Endothelial cell of umbilical vein (primary cell): ENCODE data around the gene ERGIC2. TPM values are rescaled to one million over a fixed set of nuclear protein-coding genes. Genes with fewer than 3 reads are reported as not detected.

Source experiments
- BruUV-seq: library from RNA; stranded (reverse); fragments of 400-500 nt; replicated peaks from 2 replicates; lab custom pipeline; 2021; lab: Mats Ljungman, UMichigan
- CTCF ChIA-PET: fragments of 300-600, 350-600 bp; sonication (Branson Sonifier 250); formaldehyde crosslinking; loops from one replicate; lab custom pipeline; 2021; ENCODE audit warnings: antibody characterized with exemption, inconsistent platforms; lab: Charles Lee
- POLR2A ChIA-PET: fragments of 300-600, 350-600 bp; sonication (Branson Sonifier 250); formaldehyde crosslinking; loops from one replicate; lab custom pipeline; 2021; ENCODE audit warnings: antibody characterized with exemption, inconsistent platforms; lab: Charles Lee
- DNase-seq: peaks from one replicate; pipeline ENCODE4 v3.0.0-alpha.2; 2011; ENCODE audit warnings: low read depth, low spot score
- FAIRE-seq: peaks from 2 replicates; lab custom pipeline; 2011; peaks lifted over from hg19 to GRCh38; lab: Jason Lieb, UNC
- H2AFZ ChIP-seq: 2 replicates; pipeline ENCODE4 v1.6.0; 2012; ENCODE audit warnings: low read depth, low read length, control low read depth, inconsistent platforms
- H3K27ac ChIP-seq: 2 replicates; pipeline ENCODE4 v1.5.1; 2011; ENCODE audit warnings: low read depth, mild to moderate bottlenecking, control low read depth, low read length, moderate library complexity; ENCODE audit not compliant: insufficient read depth
- H3K27me3 ChIP-seq, 2 experiments: 2 replicates each; pipeline versions ENCODE4 v1.6.0 to v1.6.1; 2011; ENCODE audit warnings: low read length in 2 of 2, mixed read lengths in 1 of 2; ENCODE audit not compliant: control insufficient read depth in 2 of 2, insufficient read depth in 2 of 2
- H3K36me3 ChIP-seq, 2 experiments: 2 replicates in 1 of 2; 3 replicates in 1 of 2; pipeline ENCODE4 v1.5.1; 2011; ENCODE audit warnings: low read length in 2 of 2, mild to moderate bottlenecking in 1 of 2, moderate library complexity in 1 of 2; ENCODE audit not compliant: control insufficient read depth in 2 of 2, insufficient read depth in 2 of 2; ENCODE audit errors: extremely low read depth in 1 of 2
- H3K4me1 ChIP-seq: 3 replicates; pipeline ENCODE4 v1.5.1; 2011; ENCODE audit warnings: mild to moderate bottlenecking, low read length; ENCODE audit not compliant: control insufficient read depth, insufficient read depth; ENCODE audit errors: extremely low read depth
- H3K4me2 ChIP-seq: 2 replicates; pipeline ENCODE4 v1.6.1; 2011; ENCODE audit warnings: low read length, control low read depth, mixed read lengths; ENCODE audit not compliant: insufficient read depth
- H3K4me3 ChIP-seq, 3 experiments: fragments of 200-600 bp in 1 of 3; sonication (generic), shearing (Covaris generic) in 1 of 3; replicated peaks in 1 of 3; 2 replicates each; pipeline ENCODE4 v1.5.1; 2011 to 2016; ENCODE audit warnings: control low read depth in 3 of 3, low read length in 3 of 3, mild to moderate bottlenecking in 2 of 3, inconsistent platforms in 1 of 3, low read depth in 1 of 3, moderate library complexity in 1 of 3; ENCODE audit not compliant: insufficient read depth in 1 of 3
- H3K79me2 ChIP-seq: 2 replicates; pipeline ENCODE4 v1.6.0; 2012; ENCODE audit warnings: low read length, inconsistent platforms; ENCODE audit not compliant: control insufficient read depth, insufficient read depth
- H3K9ac ChIP-seq: replicated peaks from 2 replicates; pipeline ENCODE3; 2011; ENCODE audit warnings: low read length, control low read depth; ENCODE audit not compliant: insufficient read depth; ENCODE audit errors: extremely low read depth
- H3K9me1 ChIP-seq: replicated peaks from 3 replicates; pipeline ENCODE4 v1.6.0; 2011; ENCODE audit warnings: mild to moderate bottlenecking, low read length; ENCODE audit not compliant: control insufficient read depth, insufficient read depth; ENCODE audit errors: extremely low read depth
- H3K9me3 ChIP-seq: replicated peaks from 2 replicates; pipeline ENCODE4 v1.5.1; 2012; ENCODE audit warnings: low read length, inconsistent platforms; ENCODE audit not compliant: control insufficient read depth, insufficient read depth
- H4K20me1 ChIP-seq: replicated peaks from 2 replicates; pipeline ENCODE3; 2011; ENCODE audit warnings: mild to moderate bottlenecking, low read length; ENCODE audit not compliant: control insufficient read depth, insufficient read depth; ENCODE audit errors: extremely low read depth
- EZH2 ChIP-seq: IDR thresholded peaks from 2 replicates; pipeline ENCODE4 v1.6.1; 2012; ENCODE audit warnings: borderline replicate concordance, low read depth, mild to moderate bottlenecking, moderate library complexity, low read length, inconsistent platforms; ENCODE audit not compliant: severe bottlenecking
- FOS ChIP-seq: IDR thresholded peaks from 2 replicates; pipeline ENCODE4 v1.6.1; 2011; ENCODE audit warnings: mild to moderate bottlenecking, low read length, moderate library complexity, borderline replicate concordance; ENCODE audit not compliant: insufficient read depth
- GATA2 ChIP-seq: IDR thresholded peaks from 2 replicates; pipeline ENCODE4 v1.7.0; 2011; ENCODE audit warnings: low read depth, mild to moderate bottlenecking, moderate library complexity, mixed read lengths, low read length; ENCODE audit not compliant: insufficient read length, insufficient read depth
- JUN ChIP-seq: IDR thresholded peaks from 2 replicates; pipeline ENCODE4 v1.6.1; 2011; ENCODE audit warnings: borderline replicate concordance, low read depth; ENCODE audit not compliant: insufficient read length, insufficient read depth
- MYC ChIP-seq: IDR thresholded peaks from one replicate; pipeline ENCODE4 v1.6.1; 2011; ENCODE audit warnings: mild to moderate bottlenecking, low read depth, low read length
- POLR2A ChIP-seq: IDR thresholded peaks from 2 replicates; pipeline ENCODE4 v1.6.1; 2012; ENCODE audit warnings: low read depth, mild to moderate bottlenecking, control low read depth, low read length
- POLR2AphosphoS5 ChIP-seq: IDR thresholded peaks from 2 replicates; pipeline ENCODE4 v1.6.1; 2012; ENCODE audit warnings: low read depth, mild to moderate bottlenecking, control low read depth, low read length, moderate library complexity; ENCODE audit not compliant: insufficient read depth
- dilution Hi-C: fragments of 300-500 bp; cut with MboI; formaldehyde crosslinking; loops from one replicate; pipeline ENCODE4 v1.15.0; 2019; ENCODE audit warnings: low sequenced_read_pairs; ENCODE audit not compliant: extremely low pct_ligation_motif_present
- intact Hi-C: fragments of 100-400 bp; cut with micrococcal nuclease; formaldehyde crosslinking; loops from one replicate; pipeline ENCODE4 v1.10.0; 2022
- polyA plus RNA-seq, 4 experiments: library from polyadenylated mRNA; depleted of rRNA in 3 of 4; stranded (reverse) in 3 of 4; unstranded in 1 of 4; fragments of >200 nt; gene quantifications; 2 replicates each; pipeline versions ENCODE4 v1.2.1 to v1.2.3, GENCODE V29; 2011 to 2012; ENCODE audit warnings: missing spikeins in 1 of 4
- total RNA-seq: library from RNA; stranded (reverse); gene quantifications from 2 replicates; pipeline ENCODE4 v1.2.3, GENCODE V29; 2021
- TF ChIP-seq, protein P1 (sequence below): IDR thresholded peaks from 2 replicates; pipeline ENCODE4 v1.6.1; 2011; ENCODE audit not compliant: insufficient read depth, insufficient read length
- TF ChIP-seq, protein P2 (sequence below), 2 donors: IDR thresholded peaks; 1 replicate in 1 of 2; 2 replicates in 1 of 2; pipeline ENCODE4 v1.5.1; 2011; ENCODE audit warnings: low read length in 2 of 2, mild to moderate bottlenecking in 2 of 2, moderate library complexity in 2 of 2, control low read depth in 1 of 2, inconsistent platforms in 1 of 2, low read depth in 1 of 2; ENCODE audit not compliant: insufficient read depth in 1 of 2; ENCODE audit errors: extremely low read depth in 1 of 2

Gene ERGIC2
- total and polyA plus RNA-seq, 2 donors (not counting 3 experiments of a cell fraction or from before 2014, with no cell fraction given) = 20.3 to 60.6 TPM

DNA sequence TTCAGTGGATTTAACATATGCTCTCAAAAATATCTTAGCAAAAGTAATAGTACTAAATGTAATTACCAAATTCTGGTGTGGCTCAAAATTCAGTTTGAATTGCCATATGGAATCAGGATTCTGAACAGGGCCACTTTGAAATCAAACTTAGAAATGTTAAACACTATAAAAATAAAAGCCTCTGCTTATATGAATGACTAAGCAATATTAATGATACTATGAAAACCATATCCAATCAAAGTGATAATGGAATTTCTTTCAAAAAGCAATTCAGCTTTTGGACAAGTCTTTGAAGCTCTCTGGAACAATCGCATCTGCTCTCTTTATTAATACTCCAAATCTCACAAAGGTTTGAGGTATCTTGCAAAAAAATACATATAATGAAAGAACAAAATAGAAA, 51.6 kb downstream of the ERGIC2 start:
- H3K27ac ChIP-seq = no peak overlapping the region
- FAIRE-seq = no peak
- H2AFZ ChIP-seq = no peak overlapping the region
- H3K9ac ChIP-seq = no peak overlapping the region
- H3K4me2 ChIP-seq = no peak overlapping the region
- no peaks in the 10 kb centered on the region for H3K79me2 ChIP-seq
- H3K4me3 ChIP-seq = no peak overlapping the region
- no TSS peak for BruUV-seq
- ChIA-PET CTCF (interaction anchor here (1.2 to 1.3 kb wide), 2 partner anchors 8 to 11 kb away, joined by 4 to 5 read pairs; no protein-coding TSS in a partner anchor), POLR2A (no interaction called here)
- peaks cover 3% of the 10 kb centered on the region in 2 experiments for H3K36me3 ChIP-seq
- no peaks in the 10 kb centered on the region for H3K4me1 ChIP-seq
- no peaks in the 10 kb centered on the region for H3K9me1 ChIP-seq
- H4K20me1 ChIP-seq = no peaks in the 10 kb centered on the region
- intact Hi-C loops (no loop called here), dilution Hi-C loops (no loop called here)
- no peaks in the 10 kb centered on the region for H3K27me3 ChIP-seq
- no peak for TF ChIP-seq FOS
- no peak for TF ChIP-seq EZH2
- TF ChIP-seq MYC = no peak
- TF ChIP-seq POLR2AphosphoS5 = no peak
- no peak for DNase-seq
- H3K9me3 ChIP-seq = no peaks in the 10 kb centered on the region

DNA sequence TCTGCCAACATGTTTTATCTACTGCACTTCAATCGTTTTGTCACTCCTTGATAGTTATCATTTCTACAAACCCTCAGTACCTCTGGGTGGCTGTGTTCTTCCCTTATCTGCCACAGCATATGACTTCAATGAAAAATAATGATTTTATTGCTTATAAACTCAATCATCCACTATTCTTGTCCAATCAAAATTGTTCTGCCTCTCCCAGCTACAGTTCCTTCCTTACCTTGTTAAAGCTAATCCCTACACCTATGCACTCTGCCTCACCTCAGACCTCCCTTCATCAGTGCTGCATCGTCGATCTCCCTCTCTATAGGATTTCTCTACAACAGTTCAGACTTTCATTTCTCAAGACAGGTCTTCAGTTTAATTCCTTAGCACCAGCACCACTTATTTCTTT, 58.8 kb downstream of the ERGIC2 start:
- POLR2A ChIA-PET = no interaction called here
- H4K20me1 ChIP-seq = no peaks in the 10 kb centered on the region
- no peaks in the 10 kb centered on the region for H3K27me3 ChIP-seq
- TF ChIP-seq FOS = no peak
- TF ChIP-seq JUN = no peak
- no peak for TF ChIP-seq GATA2
- TF ChIP-seq, protein P1, sequence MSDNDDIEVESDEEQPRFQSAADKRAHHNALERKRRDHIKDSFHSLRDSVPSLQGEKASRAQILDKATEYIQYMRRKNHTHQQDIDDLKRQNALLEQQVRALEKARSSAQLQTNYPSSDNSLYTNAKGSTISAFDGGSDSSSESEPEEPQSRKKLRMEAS = no peak
- TF ChIP-seq, protein P2, sequence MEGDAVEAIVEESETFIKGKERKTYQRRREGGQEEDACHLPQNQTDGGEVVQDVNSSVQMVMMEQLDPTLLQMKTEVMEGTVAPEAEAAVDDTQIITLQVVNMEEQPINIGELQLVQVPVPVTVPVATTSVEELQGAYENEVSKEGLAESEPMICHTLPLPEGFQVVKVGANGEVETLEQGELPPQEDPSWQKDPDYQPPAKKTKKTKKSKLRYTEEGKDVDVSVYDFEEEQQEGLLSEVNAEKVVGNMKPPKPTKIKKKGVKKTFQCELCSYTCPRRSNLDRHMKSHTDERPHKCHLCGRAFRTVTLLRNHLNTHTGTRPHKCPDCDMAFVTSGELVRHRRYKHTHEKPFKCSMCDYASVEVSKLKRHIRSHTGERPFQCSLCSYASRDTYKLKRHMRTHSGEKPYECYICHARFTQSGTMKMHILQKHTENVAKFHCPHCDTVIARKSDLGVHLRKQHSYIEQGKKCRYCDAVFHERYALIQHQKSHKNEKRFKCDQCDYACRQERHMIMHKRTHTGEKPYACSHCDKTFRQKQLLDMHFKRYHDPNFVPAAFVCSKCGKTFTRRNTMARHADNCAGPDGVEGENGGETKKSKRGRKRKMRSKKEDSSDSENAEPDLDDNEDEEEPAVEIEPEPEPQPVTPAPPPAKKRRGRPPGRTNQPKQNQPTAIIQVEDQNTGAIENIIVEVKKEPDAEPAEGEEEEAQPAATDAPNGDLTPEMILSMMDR (IDR thresholded peaks at IDR 0.05; ENCODE audit: extremely low read depth in 1 of 2, insufficient read depth in 1 of 2, low read depth in 1 of 2, low read length in 2 of 2) = no peak
- TF ChIP-seq EZH2 = no peak
- TF ChIP-seq POLR2AphosphoS5 = no peak
- no peak for TF ChIP-seq MYC
- no peak for TF ChIP-seq POLR2A
- H3K9me3 ChIP-seq = no peaks in the 10 kb centered on the region
- H3K9me1 ChIP-seq = no peaks in the 10 kb centered on the region
- BruUV-seq = no TSS peak
- no peak overlapping the region for H3K27ac ChIP-seq
- no peak overlapping the region for H2AFZ ChIP-seq
- H3K4me3 ChIP-seq = no peak overlapping the region
- H3K36me3 ChIP-seq = peaks cover 0 to 7% of the 10 kb centered on the region in 2 experiments
- peaks cover 17% of the 10 kb centered on the region for H3K4me1 ChIP-seq
- H3K9ac ChIP-seq = no peak overlapping the region
- H3K79me2 ChIP-seq = no peaks in the 10 kb centered on the region
- intact Hi-C loops (no loop called here), dilution Hi-C loops (no loop called here)
- CTCF ChIA-PET = no interaction called here
- no peak for FAIRE-seq
- DNase-seq = no peak
- H3K4me2 ChIP-seq = no peak overlapping the region
